GM12864 (cell line): ENCODE measurements around the gene CLCNKB.
"Not testable (repeated sequence)": the region's sequence is repeated elsewhere in the genome, so short reads cannot be mapped to it uniquely, and the experiment has no call there.

Experiments used
- DNase-seq: peaks from one replicate; pipeline ENCODE4 v3.0.0-alpha.2; 2011; ENCODE audit warnings: low read depth
- H3K4me3 ChIP-seq: 2 replicates; pipeline ENCODE4 v1.5.1; 2011; ENCODE audit warnings: mild to moderate bottlenecking, low read depth, low read length, control low read depth
- TF ChIP-seq, protein P1 (sequence below): IDR thresholded peaks from 2 replicates; pipeline ENCODE4 v1.5.1; 2011; ENCODE audit warnings: low read depth, mild to moderate bottlenecking, moderate library complexity, low read length, control low read depth, inconsistent platforms; ENCODE audit errors: missing control alignments

The CLCNKB gene

DNA sequence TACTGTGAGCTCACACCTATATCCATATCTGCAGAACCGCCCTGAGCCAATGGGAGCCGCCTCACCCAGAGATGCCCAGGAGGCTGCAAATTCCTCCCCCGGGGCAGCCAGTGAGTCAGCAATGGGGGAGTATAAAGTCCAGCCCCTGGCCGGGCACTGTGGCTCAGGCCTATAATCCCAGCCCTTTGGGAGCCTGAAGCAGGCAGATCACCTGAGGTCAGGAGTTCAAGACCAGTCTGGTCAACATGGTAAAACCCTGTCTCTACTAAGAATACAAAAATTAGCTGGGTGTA lies 5.0 kb upstream of the CLCNKB start:
- DNase-seq: no peak
- TF ChIP-seq, protein P1, sequence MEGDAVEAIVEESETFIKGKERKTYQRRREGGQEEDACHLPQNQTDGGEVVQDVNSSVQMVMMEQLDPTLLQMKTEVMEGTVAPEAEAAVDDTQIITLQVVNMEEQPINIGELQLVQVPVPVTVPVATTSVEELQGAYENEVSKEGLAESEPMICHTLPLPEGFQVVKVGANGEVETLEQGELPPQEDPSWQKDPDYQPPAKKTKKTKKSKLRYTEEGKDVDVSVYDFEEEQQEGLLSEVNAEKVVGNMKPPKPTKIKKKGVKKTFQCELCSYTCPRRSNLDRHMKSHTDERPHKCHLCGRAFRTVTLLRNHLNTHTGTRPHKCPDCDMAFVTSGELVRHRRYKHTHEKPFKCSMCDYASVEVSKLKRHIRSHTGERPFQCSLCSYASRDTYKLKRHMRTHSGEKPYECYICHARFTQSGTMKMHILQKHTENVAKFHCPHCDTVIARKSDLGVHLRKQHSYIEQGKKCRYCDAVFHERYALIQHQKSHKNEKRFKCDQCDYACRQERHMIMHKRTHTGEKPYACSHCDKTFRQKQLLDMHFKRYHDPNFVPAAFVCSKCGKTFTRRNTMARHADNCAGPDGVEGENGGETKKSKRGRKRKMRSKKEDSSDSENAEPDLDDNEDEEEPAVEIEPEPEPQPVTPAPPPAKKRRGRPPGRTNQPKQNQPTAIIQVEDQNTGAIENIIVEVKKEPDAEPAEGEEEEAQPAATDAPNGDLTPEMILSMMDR: no peak
- H3K4me3 ChIP-seq: no peak overlapping the region

DNA sequence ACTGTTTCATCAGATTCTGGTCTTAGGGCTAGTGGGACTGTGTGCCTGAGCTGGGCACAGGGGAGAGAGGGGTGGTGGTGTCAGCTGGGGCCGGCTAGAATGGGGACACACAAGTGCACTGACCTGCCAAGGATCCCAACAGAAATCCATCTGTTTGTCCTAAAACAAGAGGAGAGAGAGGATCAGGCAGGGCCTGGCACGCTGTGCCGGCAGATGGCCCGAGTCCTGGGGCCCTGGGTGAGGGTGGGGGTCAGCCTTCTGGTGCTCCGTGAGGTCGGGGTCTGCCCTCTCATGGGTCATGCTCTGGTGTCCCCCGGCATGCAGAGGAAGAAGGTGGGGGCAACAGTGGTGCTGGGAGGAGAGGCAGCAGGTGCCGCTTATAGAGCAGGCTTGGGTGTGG lies 3.7 kb upstream of the CLCNKB start:
- not testable (repeated sequence) for DNase-seq, H3K4me3 ChIP-seq

DNA sequence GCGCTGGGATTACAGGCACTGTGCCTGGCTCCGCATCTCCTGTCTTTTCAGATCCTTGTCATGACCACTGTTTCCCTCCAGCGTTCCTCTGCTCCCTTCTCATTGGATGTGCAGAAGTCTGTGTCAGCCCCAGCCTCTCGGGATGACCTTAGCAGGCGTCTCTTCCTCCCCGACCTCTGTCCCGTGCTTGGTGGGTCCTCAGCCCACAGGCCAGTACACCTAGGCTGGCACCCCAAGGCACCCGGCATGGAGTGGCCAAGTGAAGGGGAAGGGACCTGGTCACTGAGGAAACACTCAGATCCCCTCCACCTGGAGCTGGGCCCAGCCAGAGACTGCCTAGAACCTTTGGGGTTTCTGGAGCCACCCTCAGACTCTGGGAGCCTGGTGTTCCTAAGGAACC lies 2.4 kb upstream of the CLCNKB start:
- no peak overlapping the region for H3K4me3 ChIP-seq
- TF ChIP-seq, protein P1: no peak
- no peak for DNase-seq

- TF ChIP-seq, protein P1: no peak
- DNase-seq: no peak
Observed at GRCh38 chr1:16042096-16042495, 1.5 kb upstream of the CLCNKB start.

GRCh38 chr1:16042654-16043053 lies 928 bp upstream of the CLCNKB start:
- H3K4me3 ChIP-seq, DNase-seq: not testable (repeated sequence)

More at GRCh38 chr1:16042096-16042495, 1.5 kb upstream of the CLCNKB start:
- H3K4me3 ChIP-seq: no peak overlapping the region

DNA sequence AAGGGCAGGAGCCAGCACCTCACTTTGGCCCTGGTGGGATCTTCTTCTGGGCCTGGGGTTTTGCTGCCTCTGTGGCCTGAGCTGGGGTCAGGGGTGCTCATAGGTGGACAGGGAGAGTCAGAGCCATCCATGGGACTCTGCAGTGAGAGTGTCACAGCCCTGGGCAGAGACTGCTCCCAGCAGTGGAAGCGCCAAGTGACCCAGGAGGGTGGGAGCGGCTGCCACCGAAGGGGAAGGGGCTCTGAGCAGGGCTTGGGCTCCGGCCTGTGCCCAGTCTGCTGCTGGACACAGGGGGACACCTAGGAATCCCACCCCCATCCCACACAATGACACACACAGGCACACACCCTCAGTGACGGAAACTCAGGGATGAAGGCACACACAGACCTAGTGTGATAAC lies 368 bp downstream of the CLCNKB start:
- TF ChIP-seq, protein P1: no peak
- H3K4me3 ChIP-seq: no peak overlapping the region
- DNase-seq: no peak

DNA sequence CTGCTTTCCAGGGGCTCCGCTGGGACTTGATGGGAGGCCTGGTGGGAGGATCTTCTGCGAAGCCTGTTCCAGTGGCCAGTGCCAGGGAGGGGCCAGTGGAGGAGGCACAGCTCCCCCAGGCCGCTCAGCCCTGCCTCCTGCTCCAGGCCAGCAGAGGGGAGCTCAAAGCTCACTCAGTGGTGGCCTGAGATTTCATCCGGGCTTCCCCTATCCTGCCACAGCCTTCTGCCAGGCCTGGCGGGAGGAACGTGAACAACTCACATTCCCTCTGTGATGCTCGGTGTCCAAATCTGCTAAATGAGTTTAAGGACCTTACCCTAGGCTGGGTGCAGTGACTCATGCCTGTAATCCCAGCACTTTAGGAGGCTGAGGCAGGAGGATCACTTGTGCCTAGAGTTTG lies 3.3 kb downstream of the CLCNKB start:
- DNase-seq: no peak
- TF ChIP-seq, protein P1: no peak

DNA sequence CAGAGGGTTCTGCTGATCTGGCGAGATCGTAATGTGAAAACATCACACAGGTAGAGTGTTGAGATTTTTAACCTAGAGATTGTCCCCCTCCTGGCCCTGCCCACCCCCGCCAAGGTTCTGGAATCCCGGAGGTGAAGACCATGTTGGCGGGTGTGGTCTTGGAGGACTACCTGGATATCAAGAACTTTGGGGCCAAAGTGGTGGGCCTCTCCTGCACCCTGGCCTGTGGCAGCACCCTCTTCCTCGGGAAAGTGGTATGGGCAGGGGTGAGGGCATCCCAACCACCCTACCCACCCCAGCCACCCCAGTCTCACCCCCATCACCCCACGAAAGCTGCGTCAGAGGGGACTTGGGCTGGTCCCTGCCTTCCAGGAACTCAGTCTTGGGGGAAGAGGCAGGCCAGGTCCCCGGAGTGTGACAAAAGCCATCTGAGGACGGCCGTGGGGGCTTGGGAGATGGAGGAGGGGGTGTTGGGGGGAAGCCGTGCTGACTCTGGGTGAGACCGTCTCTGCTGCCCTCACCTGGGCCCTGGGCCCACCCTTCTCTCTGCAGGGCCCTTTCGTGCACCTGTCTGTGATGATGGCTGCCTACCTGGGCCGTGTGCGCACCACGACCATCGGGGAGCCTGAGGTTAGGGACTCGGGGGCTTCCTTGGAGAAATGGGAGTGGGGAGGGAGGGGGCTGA lies 4.4 kb downstream of the CLCNKB start:
- DNase-seq: no peak
- TF ChIP-seq, protein P1: no peak
- H3K4me3 ChIP-seq: no peak overlapping the region

More for the DNA sequence above, 3.3 kb downstream of the CLCNKB start:
- no peak overlapping the region for H3K4me3 ChIP-seq
